ENCODE data around the gene TXNRD3. TPM values are rescaled to one million over a fixed set of nuclear protein-coding genes. Genes with fewer than 3 reads are reported as not detected.
"Not testable (repeated sequence)": the region's sequence is repeated elsewhere in the genome, so short reads cannot be mapped to it uniquely, and the experiment has no call there.

Gene TXNRD3
- polyA plus RNA-seq, 2 of the 4 experiments (the other 2 are of a cell fraction), result 4.6 to 5.8 TPM

- CTCF ChIA-PET, result no interaction called here
- DNase-seq (ENCODE audit: low read depth in 1 of 2, low spot score in 1 of 2) (no peak), ATAC-seq (no peak), FAIRE-seq (no peak)
- WGBS (ENCODE audit: missing lambda C conversion rate), result 79% methylated on average over 6 of the region's 6 CpGs
- Histone ChIP-seq H3K27ac (no peak overlapping the region), H3K4me3 (no peak overlapping the region), H3K9me3 (no peaks in the 10 kb centered on the region), H3K4me1 (peaks cover 6% of the 10 kb centered on the region; the same call in 2 of the 3 replicates), H3K4me2 (no peak overlapping the region)
- POLR2A ChIA-PET, result no interaction called here
- TF ChIP-seq NR3C1 (IDR thresholded peaks at IDR 0.05) (no peak), MAZ (IDR thresholded peaks at IDR 0.05; ENCODE audit: borderline replicate concordance, low read depth, low read length) (no peak), GATA3 (IDR thresholded peaks at IDR 0.05; ENCODE audit: borderline replicate concordance) (no peak), KDM1A (IDR thresholded peaks at IDR 0.05; ENCODE audit: low read depth) (no peak), FOXS1 (CRISPR knock-in tag; IDR thresholded peaks at IDR 0.05) (no peak), BCL3 (IDR thresholded peaks at IDR 0.05) (no peak), CHD4 (IDR thresholded peaks at IDR 0.05; ENCODE audit: borderline replicate concordance) (no peak), HEYL (CRISPR knock-in tag; IDR thresholded peaks at IDR 0.05) (no peak), MYC (IDR thresholded peaks at IDR 0.05; ENCODE audit: borderline replicate concordance, low read length) (no peak), HOXB5 (CRISPR knock-in tag; IDR thresholded peaks at IDR 0.05) (no peak), ZNF302 (CRISPR knock-in tag; IDR thresholded peaks at IDR 0.05) (no peak), CBX8 (IDR thresholded peaks at IDR 0.05) (no peak), NPAS2 (CRISPR knock-in tag; IDR thresholded peaks at IDR 0.05; ENCODE audit: borderline replicate concordance) (no peak), CTCF (IDR thresholded peaks at IDR 0.05) (no peak), HES2 (IDR thresholded peaks at IDR 0.05) (no peak), HOXA7 (CRISPR knock-in tag; IDR thresholded peaks at IDR 0.05) (no peak)
These were observed 50.2 kb downstream of the TXNRD3 start for GRCh38 chr3:126604691-126605090.

- TF ChIP-seq ZSCAN20 (CRISPR knock-in tag; IDR thresholded peaks at IDR 0.05) (no peak), FOXS1 (CRISPR knock-in tag; IDR thresholded peaks at IDR 0.05) (no peak), ZFP36 (IDR thresholded peaks at IDR 0.05; ENCODE audit: borderline replicate concordance, partially characterized antibody) (no peak), PBX3 (IDR thresholded peaks at IDR 0.05) (no peak), CTCF (IDR thresholded peaks at IDR 0.05) (no peak), NPAS2 (CRISPR knock-in tag; IDR thresholded peaks at IDR 0.05; ENCODE audit: borderline replicate concordance) (no peak), SMC3 (IDR thresholded peaks at IDR 0.05) (no peak), ESRRA (IDR thresholded peaks at IDR 0.05; ENCODE audit: borderline replicate concordance, low read length) (no peak), RAD21 (conservative IDR thresholded peaks at IDR 0.05 in 1 of 2, IDR thresholded peaks at IDR 0.05 in 1 of 2) (no peak), EHMT2 (IDR thresholded peaks at IDR 0.05; ENCODE audit: low read depth) (no peak), MAFK (IDR thresholded peaks at IDR 0.05; ENCODE audit: partially characterized antibody) (no peak)
- Histone ChIP-seq H3K4me3 (no peak overlapping the region), H3K4me1 (no peaks in the 10 kb centered on the region), H3K27ac (no peak overlapping the region), H3K9me3 (peaks cover 4% of the 10 kb centered on the region; the same call in 1 of the 3 replicates), H3K4me2 (no peak overlapping the region)
- POLR2A ChIA-PET, result interaction anchor here (0.6 kb wide), 1 partner anchor 731 kb away, joined by 3 read pairs; no protein-coding TSS in a partner anchor
- CTCF ChIA-PET, result no interaction called here
- DNase-seq (ENCODE audit: low read depth in 1 of 2, low spot score in 1 of 2) (no peak), ATAC-seq (no peak), FAIRE-seq (no peak)
- WGBS (ENCODE audit: missing lambda C conversion rate), result 0% methylated on average over 1 of the region's 1 CpG
These were observed 55.8 kb downstream of the TXNRD3 start for GRCh38 chr3:126599101-126599500.

GRCh38 chr3:126595479-126595878 is 59.4 kb downstream of the TXNRD3 start:
- ATAC-seq, result not testable (repeated sequence)

GRCh38 chr3:126591515-126591914 is 63.4 kb downstream of the TXNRD3 start:
- H3K4me3 ChIP-seq; H3K4me2 ChIP-seq; H3K9me3 ChIP-seq; ATAC-seq; H3K4me1 ChIP-seq; POLR2A ChIA-PET; FAIRE-seq; DNase-seq (ENCODE audit: low read depth in 1 of 2, low spot score in 1 of 2); H3K27ac ChIP-seq: not testable (repeated sequence)
- 44% methylated on average over 1 of the region's 5 CpGs for WGBS (ENCODE audit: missing lambda C conversion rate)
- CTCF ChIA-PET, result interaction anchor here (0.6 kb wide), 1 partner anchor 16 kb away, joined by 5 read pairs; no protein-coding TSS in a partner anchor

More at GRCh38 chr3:126595479-126595878, 59.4 kb downstream of the TXNRD3 start:
- H3K4me1 ChIP-seq; H3K9me3 ChIP-seq; DNase-seq (ENCODE audit: low read depth in 1 of 2, low spot score in 1 of 2); FAIRE-seq; CTCF ChIA-PET; POLR2A ChIA-PET; H3K27ac ChIP-seq; H3K4me3 ChIP-seq; H3K4me2 ChIP-seq: not testable (repeated sequence)
- 77% methylated on average over 4 of the region's 4 CpGs for WGBS (ENCODE audit: missing lambda C conversion rate)
